ENCODE measurements around the gene TFIP11.

Gene TFIP11

DNA sequence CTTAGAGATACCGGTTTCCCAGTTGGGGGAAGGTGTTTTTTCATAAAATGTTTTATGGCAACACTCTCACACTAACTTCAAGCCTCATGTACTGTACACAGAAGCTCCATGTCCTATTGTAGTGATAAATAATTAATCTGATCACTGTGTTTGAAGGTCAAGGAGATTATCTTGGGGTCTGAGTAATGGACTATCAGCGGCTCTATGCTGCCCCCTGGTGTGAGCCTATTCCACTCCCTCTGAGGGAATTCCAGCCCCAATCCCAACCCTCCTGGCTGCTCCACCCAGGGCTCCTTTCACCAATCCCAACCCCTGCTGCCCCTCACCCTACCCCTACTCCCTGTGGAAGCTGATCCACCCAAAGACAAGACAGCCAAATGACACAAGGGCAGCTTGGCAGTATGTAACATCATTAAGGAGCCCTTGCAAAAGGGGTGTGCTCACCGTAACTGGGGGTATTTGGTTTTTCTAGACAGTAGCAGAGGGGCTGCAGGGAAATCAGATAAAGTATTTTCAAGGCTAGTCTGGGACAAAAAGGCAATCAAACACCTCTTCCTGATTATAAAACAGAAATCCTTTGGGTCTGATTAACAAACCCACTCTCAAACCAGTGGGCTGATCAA lies 51.0 kb downstream of the TFIP11 start:
- no peak for TF ChIP-seq REST (IDR thresholded peaks at IDR 0.05; ENCODE audit: insufficient read depth in 1 of 2, low read depth in 2 of 2, low read length in 2 of 2)
- no peak for TF ChIP-seq TAF1 (IDR thresholded peaks at IDR 0.05; ENCODE audit: borderline replicate concordance, insufficient read depth, low read length)
- TF ChIP-seq SIN3A (IDR thresholded peaks at IDR 0.05; ENCODE audit: borderline replicate concordance, insufficient read depth, low read length): no peak
- no peak for TF ChIP-seq FOXP2 (optimal IDR thresholded peaks at IDR 0.05; ENCODE audit: borderline replicate concordance, extremely low read depth, extremely low read length, insufficient read depth)
- no peak for TF ChIP-seq POLR2AphosphoS5 (IDR thresholded peaks at IDR 0.05; ENCODE audit: low read depth, low read length)

- TF ChIP-seq TAF1 (IDR thresholded peaks at IDR 0.05; ENCODE audit: borderline replicate concordance, insufficient read depth, low read length) (no peak), REST (IDR thresholded peaks at IDR 0.05; ENCODE audit: insufficient read depth in 1 of 2, low read depth in 2 of 2, low read length in 2 of 2) (no peak), FOXP2 (optimal IDR thresholded peaks at IDR 0.05; ENCODE audit: borderline replicate concordance, extremely low read depth, extremely low read length, insufficient read depth) (no peak), SIN3A (IDR thresholded peaks at IDR 0.05; ENCODE audit: borderline replicate concordance, insufficient read depth, low read length) (no peak), POLR2AphosphoS5 (IDR thresholded peaks at IDR 0.05; ENCODE audit: low read depth, low read length) (no peak)
Measured at GRCh38 chr22:26460202-26460601, 52.1 kb downstream of the TFIP11 start.

DNA sequence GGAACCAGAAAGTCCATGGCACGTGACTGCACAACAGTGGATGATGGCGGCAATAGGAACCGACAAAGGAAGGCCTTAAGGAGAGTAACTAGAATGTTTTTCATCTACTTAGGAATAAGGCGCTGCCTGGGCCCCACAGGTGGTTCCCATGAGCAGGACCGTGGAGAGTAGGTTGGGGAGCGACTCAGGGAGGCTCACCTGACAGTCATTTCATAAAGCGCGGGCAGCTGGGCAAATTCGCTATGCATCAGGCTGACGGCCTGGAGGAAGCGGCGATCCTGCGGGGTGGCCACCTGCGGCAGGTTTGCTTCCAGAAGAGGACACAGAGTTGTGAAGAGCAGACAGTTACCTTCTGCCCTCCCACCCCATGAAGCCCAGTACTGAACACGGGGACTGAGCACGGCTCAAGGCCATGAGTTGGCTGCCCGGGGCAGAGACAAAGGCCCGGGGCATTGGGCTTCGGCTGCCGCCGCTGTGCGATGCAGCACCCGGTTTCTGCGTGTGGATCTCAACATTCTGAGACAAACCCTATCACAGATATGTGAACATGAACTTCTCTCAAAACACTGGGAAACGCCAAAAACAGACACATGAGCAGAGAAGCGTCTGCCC lies 54.5 kb downstream of the TFIP11 start:
- TF ChIP-seq POLR2AphosphoS5 (IDR thresholded peaks at IDR 0.05; ENCODE audit: low read depth, low read length): no peak
- no peak for TF ChIP-seq TAF1 (IDR thresholded peaks at IDR 0.05; ENCODE audit: borderline replicate concordance, insufficient read depth, low read length)
- TF ChIP-seq FOXP2 (optimal IDR thresholded peaks at IDR 0.05; ENCODE audit: borderline replicate concordance, extremely low read depth, extremely low read length, insufficient read depth): no peak
- no peak for TF ChIP-seq SIN3A (IDR thresholded peaks at IDR 0.05; ENCODE audit: borderline replicate concordance, insufficient read depth, low read length)
- no peak for TF ChIP-seq REST (IDR thresholded peaks at IDR 0.05; ENCODE audit: insufficient read depth in 1 of 2, low read depth in 2 of 2, low read length in 2 of 2)

- TF ChIP-seq TAF1 (IDR thresholded peaks at IDR 0.05; ENCODE audit: borderline replicate concordance, insufficient read depth, low read length): no peak
- TF ChIP-seq REST (IDR thresholded peaks at IDR 0.05; ENCODE audit: insufficient read depth in 1 of 2, low read depth in 2 of 2, low read length in 2 of 2): no peak
- no peak for TF ChIP-seq SIN3A (IDR thresholded peaks at IDR 0.05; ENCODE audit: borderline replicate concordance, insufficient read depth, low read length)
- no peak for TF ChIP-seq POLR2AphosphoS5 (IDR thresholded peaks at IDR 0.05; ENCODE audit: low read depth, low read length)
- TF ChIP-seq FOXP2 (optimal IDR thresholded peaks at IDR 0.05; ENCODE audit: borderline replicate concordance, extremely low read depth, extremely low read length, insufficient read depth): no peak
Measured at GRCh38 chr22:26453812-26454500, 58.3 kb downstream of the TFIP11 start.

Data from PFSK-1 (cell line).